Neural cell (in vitro differentiated cells): ENCODE results near the gene QRFPR. TPM values are rescaled to one million over a fixed set of nuclear protein-coding genes. Genes with fewer than 3 reads are reported as not detected.

Source experiments
- H2AFZ ChIP-seq: fragments of 200-600, 300-800 bp; sonication (generic), shearing (Covaris generic); 2 replicates; pipeline ENCODE4 v1.6.0; 2014; ENCODE audit warnings: low read depth, mild to moderate bottlenecking, antibody characterized with exemption, low read length, moderate library complexity
- H3F3A ChIP-seq: fragments of 200-600 bp; shearing (Covaris generic); 2 replicates; pipeline ENCODE4 v1.6.1; 2016; ENCODE audit warnings: mild to moderate bottlenecking, moderate library complexity, mixed read lengths, antibody characterized with exemption, low read length; ENCODE audit not compliant: insufficient read depth, poor library complexity, severe bottlenecking
- H3K27ac ChIP-seq: fragments of 200-600, 300-800 bp; sonication (generic), shearing (Covaris generic); 2 replicates; pipeline ENCODE4 v1.5.1; 2014; ENCODE audit warnings: mild to moderate bottlenecking, low read length, moderate library complexity
- H3K27me3 ChIP-seq: fragments of 300-800, 200-600 bp; sonication (generic), shearing (Covaris generic); 2 replicates; pipeline ENCODE4 v1.6.0; 2014; ENCODE audit warnings: mild to moderate bottlenecking, low read depth, low read length, moderate library complexity; ENCODE audit not compliant: insufficient read depth
- H3K36me3 ChIP-seq: fragments of 300-800, 200-600 bp; sonication (generic), shearing (Covaris generic); 2 replicates; pipeline ENCODE4 v1.5.1; 2014; ENCODE audit warnings: mild to moderate bottlenecking, antibody characterized with exemption, low read length, moderate library complexity; ENCODE audit not compliant: insufficient read depth
- H3K4me2 ChIP-seq: fragments of 300-800, 200-600 bp; sonication (generic), shearing (Covaris generic); 2 replicates; pipeline ENCODE4 v1.6.0; 2014; ENCODE audit warnings: mild to moderate bottlenecking, low read length
- H3K4me3 ChIP-seq: fragments of 300-800, 200-600 bp; sonication (generic), shearing (Covaris generic); 2 replicates; pipeline ENCODE4 v1.5.1; 2014; ENCODE audit warnings: mild to moderate bottlenecking, low read length, moderate library complexity
- H3K79me2 ChIP-seq: fragments of 200-600 bp; shearing (Covaris generic); replicated peaks from 2 replicates; pipeline ENCODE4 v1.6.0; 2014; ENCODE audit warnings: mild to moderate bottlenecking, low read length, moderate library complexity; ENCODE audit not compliant: insufficient read depth
- H3K9ac ChIP-seq: fragments of 300-800, 200-600 bp; sonication (generic), shearing (Covaris generic); 2 replicates; pipeline ENCODE4 v1.6.1; 2016; ENCODE audit warnings: mild to moderate bottlenecking, low read length, mixed read lengths
- H3K9me2 ChIP-seq: fragments of 200-600 bp; shearing (Covaris generic); 2 replicates; pipeline ENCODE4 v1.6.1; 2016; ENCODE audit warnings: mild to moderate bottlenecking, low read length, mixed read lengths; ENCODE audit not compliant: insufficient read depth
- H3K9me3 ChIP-seq: fragments of 200-600, 300-800 bp; sonication (generic), shearing (Covaris generic); 2 replicates; pipeline ENCODE4 v1.6.1; 2016; ENCODE audit warnings: mild to moderate bottlenecking, mixed run types, low read length, moderate library complexity, mixed read lengths
- H4K20me1 ChIP-seq: fragments of 200-600 bp; shearing (Covaris generic); 2 replicates; pipeline ENCODE4 v1.6.1; 2016; ENCODE audit warnings: mild to moderate bottlenecking, mixed run types; ENCODE audit not compliant: insufficient read depth
- EP300 ChIP-seq: fragments of 450-650 bp; conservative IDR thresholded peaks from 2 replicates; pipeline ENCODE4 v1.6.1; 2014; ENCODE audit warnings: antibody characterized with exemption, mild to moderate bottlenecking, moderate library complexity; ENCODE audit not compliant: poor library complexity, severe bottlenecking
- EZH2 ChIP-seq: fragments of 200-600, 300-800 bp; shearing (Covaris generic), sonication (generic); IDR thresholded peaks from 2 replicates; pipeline ENCODE4 v1.6.1; 2014; ENCODE audit warnings: antibody characterized with exemption, low read length, borderline replicate concordance, mild to moderate bottlenecking; ENCODE audit not compliant: insufficient read depth, poor library complexity, severe bottlenecking
- MXI1 ChIP-seq: fragments of 450-650 bp; conservative IDR thresholded peaks from 2 replicates; pipeline ENCODE4 v1.6.1; 2014; ENCODE audit warnings: antibody characterized with exemption, mild to moderate bottlenecking; ENCODE audit not compliant: poor library complexity, severe bottlenecking
- POLR2AphosphoS5 ChIP-seq: IDR thresholded peaks from 2 replicates; pipeline ENCODE4 v1.6.1; 2012
- RAD21 ChIP-seq: fragments of 450-650 bp; conservative IDR thresholded peaks from 2 replicates; pipeline ENCODE4 v1.6.1; 2014; ENCODE audit warnings: antibody characterized with exemption, mild to moderate bottlenecking, moderate library complexity
- REST ChIP-seq: IDR thresholded peaks from 2 replicates; pipeline ENCODE4 v1.6.1; 2012; ENCODE audit warnings: borderline replicate concordance
- SMC3 ChIP-seq: fragments of 450-650 bp; conservative IDR thresholded peaks from 2 replicates; pipeline ENCODE4 v1.6.1; 2014; ENCODE audit warnings: antibody characterized with exemption, mild to moderate bottlenecking, moderate library complexity; ENCODE audit not compliant: poor library complexity
- TAF1 ChIP-seq: IDR thresholded peaks from 2 replicates; pipeline ENCODE4 v1.6.1; 2012; ENCODE audit warnings: low read depth
- polyA plus RNA-seq: library from polyadenylated mRNA; depleted of rRNA; stranded (reverse); fragments of >200 nt; gene quantifications from 2 replicates; pipeline ENCODE4 v1.2.3, GENCODE V29; 2014
- TF ChIP-seq, protein P1 (sequence below): fragments of 450-650 bp; IDR thresholded peaks from 2 replicates; pipeline ENCODE4 v1.5.1; 2014; ENCODE audit warnings: antibody characterized with exemption, mild to moderate bottlenecking, moderate library complexity; ENCODE audit not compliant: poor library complexity, severe bottlenecking

Gene QRFPR
- polyA plus RNA-seq, 1 donor from 2014 or later, result 0.54 TPM

GRCh38 chr4:121360495-121360894 lies 20.3 kb downstream of the QRFPR start:
- Histone ChIP-seq H3K9me3 (no peaks in the 10 kb centered on the region), H3F3A (no peaks in the 10 kb centered on the region), H4K20me1 (no peaks in the 10 kb centered on the region), H3K9ac (no peak overlapping the region), H3K79me2 (no peaks in the 10 kb centered on the region), H3K9me2 (no peaks in the 10 kb centered on the region), H3K4me2 (no peak overlapping the region), H3K4me3 (no peak overlapping the region), H3K27ac (no peak overlapping the region), H3K27me3 (no peaks in the 10 kb centered on the region), H2AFZ (no peak overlapping the region), H3K36me3 (no peaks in the 10 kb centered on the region)
- no peak for TF ChIP-seq EP300
- no peak for TF ChIP-seq MXI1
- no peak for TF ChIP-seq TAF1
- no peak for TF ChIP-seq SMC3
- TF ChIP-seq, protein P1, sequence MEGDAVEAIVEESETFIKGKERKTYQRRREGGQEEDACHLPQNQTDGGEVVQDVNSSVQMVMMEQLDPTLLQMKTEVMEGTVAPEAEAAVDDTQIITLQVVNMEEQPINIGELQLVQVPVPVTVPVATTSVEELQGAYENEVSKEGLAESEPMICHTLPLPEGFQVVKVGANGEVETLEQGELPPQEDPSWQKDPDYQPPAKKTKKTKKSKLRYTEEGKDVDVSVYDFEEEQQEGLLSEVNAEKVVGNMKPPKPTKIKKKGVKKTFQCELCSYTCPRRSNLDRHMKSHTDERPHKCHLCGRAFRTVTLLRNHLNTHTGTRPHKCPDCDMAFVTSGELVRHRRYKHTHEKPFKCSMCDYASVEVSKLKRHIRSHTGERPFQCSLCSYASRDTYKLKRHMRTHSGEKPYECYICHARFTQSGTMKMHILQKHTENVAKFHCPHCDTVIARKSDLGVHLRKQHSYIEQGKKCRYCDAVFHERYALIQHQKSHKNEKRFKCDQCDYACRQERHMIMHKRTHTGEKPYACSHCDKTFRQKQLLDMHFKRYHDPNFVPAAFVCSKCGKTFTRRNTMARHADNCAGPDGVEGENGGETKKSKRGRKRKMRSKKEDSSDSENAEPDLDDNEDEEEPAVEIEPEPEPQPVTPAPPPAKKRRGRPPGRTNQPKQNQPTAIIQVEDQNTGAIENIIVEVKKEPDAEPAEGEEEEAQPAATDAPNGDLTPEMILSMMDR, result no peak
- TF ChIP-seq RAD21, result no peak
- TF ChIP-seq POLR2AphosphoS5, result no peak
- no peak for TF ChIP-seq REST
- no peak for TF ChIP-seq EZH2

- Histone ChIP-seq H3F3A (no peaks in the 10 kb centered on the region), H3K9me2 (no peaks in the 10 kb centered on the region), H4K20me1 (no peaks in the 10 kb centered on the region), H3K4me3 (no peak overlapping the region), H3K9ac (no peak overlapping the region), H3K27ac (no peak overlapping the region), H3K36me3 (no peaks in the 10 kb centered on the region), H3K4me2 (no peak overlapping the region), H2AFZ (no peak overlapping the region), H3K79me2 (no peaks in the 10 kb centered on the region), H3K27me3 (no peaks in the 10 kb centered on the region), H3K9me3 (no peaks in the 10 kb centered on the region)
- TF ChIP-seq MXI1 (no peak), POLR2AphosphoS5 (no peak), EP300 (no peak), EZH2 (no peak), RAD21 (no peak), REST (no peak), SMC3 (no peak), TAF1 (no peak)
- TF ChIP-seq, protein P1, result no peak
Measured at GRCh38 chr4:121358473-121358872, 22.3 kb downstream of the QRFPR start.
